GM19452 (cell line): Measurements from ENCODE around the gene YY1.
"Not testable (repeated sequence)": the region's sequence is repeated elsewhere in the genome, so short reads cannot be mapped to it uniquely, and the experiment has no call there.

Experiments used
- ATAC-seq: cut with Tn5 transposase; IDR thresholded peaks from one replicate; pipeline ENCODE4 v1.9.1; 2021; ENCODE audit not compliant: unreplicated experiment

YY1 gene

DNA sequence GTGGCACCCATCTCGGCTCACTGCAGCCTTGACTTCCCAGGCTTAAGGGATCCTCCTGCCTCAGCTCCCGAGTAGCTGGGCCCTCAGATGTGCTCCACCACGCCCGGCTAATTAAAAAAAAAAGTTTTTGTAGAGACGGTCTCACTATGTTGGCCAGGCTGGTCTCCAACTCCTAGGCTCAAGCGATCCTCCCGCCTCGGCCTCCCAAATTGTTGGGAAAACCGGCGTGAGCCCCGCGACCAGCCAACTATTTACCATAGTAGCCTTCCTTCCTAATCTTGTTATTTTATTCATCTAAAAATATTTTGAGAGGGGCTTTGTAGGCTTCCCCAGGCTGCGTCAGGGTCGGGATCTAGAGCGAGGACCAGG, 25.4 kb upstream of the YY1 start:
- ATAC-seq: no peak

DNA sequence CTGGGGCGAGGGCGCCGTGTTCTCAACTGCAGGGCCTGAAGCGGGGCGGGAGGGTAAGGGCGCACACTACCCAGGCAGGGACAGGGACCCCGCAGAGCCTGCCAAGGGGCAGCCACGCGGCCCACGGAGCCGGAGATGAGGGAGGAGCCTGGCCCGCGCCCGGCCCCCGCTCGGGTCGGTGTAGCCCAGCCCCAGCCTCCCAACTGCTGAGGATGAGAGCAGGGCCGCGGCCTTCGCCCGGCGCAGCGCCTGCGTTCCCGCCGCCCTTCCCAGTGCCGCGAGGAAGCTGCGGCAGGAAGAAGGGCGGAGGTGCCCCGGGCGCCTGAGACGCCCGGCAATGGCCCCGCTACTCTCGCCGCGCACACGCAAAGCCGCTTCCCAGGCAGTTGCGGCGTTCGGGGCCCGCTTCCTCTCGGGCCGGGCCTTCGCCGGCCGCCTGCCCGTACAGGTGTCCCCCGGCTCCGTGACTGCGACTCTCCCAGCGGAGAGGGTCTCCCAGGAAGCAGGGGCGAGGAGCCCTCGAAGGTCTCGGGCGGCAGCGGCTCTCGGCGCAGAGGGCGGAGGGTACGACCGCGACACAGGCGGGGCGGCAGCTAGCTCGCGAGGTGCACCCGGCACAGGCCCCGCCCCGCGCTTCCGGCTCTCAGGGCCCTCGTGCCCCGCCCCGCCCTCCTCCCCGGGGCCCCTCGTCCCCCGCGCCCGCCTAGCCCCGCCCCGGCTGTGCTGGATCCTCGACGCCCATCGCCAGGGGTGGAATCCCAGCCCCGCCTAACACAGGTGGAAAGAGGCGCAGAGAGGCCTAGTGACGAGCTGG, 24.8 kb upstream of the YY1 start:
- peak; percentile 92 for ATAC-seq

DNA sequence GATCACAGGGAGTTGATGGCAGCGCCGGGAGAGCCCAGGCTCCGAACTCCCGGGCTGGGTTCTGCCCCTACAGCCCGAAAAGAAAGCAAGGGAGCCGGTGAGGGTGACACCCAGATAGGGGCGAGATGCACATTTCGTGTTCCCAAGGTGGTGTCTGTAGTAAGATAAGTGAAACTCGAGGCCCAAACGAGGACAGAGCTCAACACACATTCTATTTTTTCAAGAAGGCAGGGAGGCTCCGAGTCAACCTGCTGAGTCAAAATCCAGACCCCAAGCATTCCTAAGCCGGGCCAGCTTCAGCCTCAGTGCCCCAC, 24.2 kb upstream of the YY1 start:
- no peak for ATAC-seq

DNA sequence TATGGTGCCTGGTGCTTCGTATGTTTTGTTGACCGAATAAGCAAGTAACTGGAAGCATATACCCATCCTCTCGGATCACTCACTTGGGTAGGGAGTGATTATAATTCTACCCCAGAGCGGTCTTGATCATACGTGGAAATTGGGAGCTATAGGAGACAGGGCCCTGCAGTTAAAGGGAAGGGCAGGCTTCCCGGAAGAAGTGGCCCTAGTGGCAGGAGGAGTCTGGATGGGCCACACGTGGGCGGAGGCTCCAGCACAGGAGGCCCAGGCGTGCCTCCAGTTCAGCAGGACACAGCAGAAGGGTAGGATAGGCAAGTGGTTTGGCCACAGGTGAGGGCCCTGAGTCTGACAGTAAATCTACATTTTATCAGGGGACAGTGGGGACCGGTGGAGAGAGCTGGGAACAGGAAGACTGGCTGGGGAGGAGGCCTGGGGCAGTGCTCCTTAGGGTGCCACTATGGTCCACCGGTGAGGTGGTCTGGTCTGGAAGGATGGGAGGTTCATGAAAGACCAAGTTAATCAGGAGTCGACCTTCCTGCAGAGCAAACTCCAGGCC, 23.5 kb upstream of the YY1 start:
- ATAC-seq: no peak

DNA sequence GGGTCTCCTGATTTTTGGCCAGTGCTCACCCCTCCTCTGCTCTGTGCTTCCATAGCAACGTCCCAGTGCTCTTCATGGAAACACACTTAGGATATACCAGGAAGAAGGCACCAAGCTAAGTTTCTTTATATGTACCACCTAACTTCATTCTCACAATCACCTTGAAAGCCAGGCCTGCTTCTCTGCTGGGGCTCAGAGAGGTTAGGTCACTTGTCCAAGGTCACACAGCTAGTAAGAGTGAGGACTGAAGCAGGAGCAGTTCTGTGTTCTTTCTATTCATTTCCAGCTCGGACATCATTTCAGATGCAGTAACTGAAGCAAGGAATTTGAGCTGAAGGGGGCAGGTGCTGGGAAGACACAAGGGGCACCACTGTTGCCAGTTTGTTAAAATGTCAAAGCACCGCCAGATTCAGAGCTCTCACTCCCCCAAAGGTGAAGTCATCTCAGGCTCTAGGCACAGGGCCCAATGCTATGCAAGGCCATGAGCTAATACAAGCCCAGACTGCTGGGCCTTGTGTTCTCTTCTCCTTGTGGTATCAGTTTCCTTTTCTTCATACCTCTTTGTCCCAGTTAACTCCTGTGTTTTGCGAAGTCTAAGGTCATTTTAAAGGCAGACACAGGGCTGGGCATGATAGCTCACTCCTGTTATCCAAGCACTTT, 19.7 kb upstream of the YY1 start:
- ATAC-seq: no peak

DNA sequence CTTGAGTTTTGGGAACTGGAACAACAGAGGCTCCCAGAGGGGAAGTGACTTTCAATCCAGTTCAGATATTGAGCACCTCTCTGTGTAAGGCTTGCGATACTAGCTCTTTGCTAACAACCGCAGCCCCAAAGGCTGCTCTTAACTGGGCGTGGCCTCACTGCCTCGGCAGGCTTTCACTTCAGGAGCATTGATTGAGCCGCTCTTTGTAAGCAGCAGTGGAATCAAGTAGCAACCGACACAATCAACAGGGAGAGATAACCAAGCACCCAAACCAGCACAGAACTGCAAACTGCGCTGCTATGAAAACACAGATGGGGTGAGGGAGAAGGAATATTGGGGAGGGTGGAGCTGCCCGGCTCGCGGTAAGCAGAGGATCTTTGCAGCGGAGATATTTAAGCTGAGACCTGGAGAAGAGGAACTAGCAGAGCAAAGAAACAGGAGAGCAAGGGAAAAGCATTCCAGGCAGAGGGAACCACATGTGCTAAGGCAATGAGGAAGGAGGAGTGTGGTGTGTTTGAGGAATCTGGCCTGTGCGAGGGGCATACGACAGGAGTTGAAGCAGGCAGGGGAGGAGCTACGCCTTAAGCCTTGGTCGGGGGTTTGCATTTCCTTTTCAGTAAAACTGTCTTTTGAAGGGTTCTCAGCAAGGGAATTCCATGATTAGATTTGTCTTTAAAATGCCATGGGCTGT, 17.3 kb upstream of the YY1 start:
- peak; percentile 96 for ATAC-seq

DNA sequence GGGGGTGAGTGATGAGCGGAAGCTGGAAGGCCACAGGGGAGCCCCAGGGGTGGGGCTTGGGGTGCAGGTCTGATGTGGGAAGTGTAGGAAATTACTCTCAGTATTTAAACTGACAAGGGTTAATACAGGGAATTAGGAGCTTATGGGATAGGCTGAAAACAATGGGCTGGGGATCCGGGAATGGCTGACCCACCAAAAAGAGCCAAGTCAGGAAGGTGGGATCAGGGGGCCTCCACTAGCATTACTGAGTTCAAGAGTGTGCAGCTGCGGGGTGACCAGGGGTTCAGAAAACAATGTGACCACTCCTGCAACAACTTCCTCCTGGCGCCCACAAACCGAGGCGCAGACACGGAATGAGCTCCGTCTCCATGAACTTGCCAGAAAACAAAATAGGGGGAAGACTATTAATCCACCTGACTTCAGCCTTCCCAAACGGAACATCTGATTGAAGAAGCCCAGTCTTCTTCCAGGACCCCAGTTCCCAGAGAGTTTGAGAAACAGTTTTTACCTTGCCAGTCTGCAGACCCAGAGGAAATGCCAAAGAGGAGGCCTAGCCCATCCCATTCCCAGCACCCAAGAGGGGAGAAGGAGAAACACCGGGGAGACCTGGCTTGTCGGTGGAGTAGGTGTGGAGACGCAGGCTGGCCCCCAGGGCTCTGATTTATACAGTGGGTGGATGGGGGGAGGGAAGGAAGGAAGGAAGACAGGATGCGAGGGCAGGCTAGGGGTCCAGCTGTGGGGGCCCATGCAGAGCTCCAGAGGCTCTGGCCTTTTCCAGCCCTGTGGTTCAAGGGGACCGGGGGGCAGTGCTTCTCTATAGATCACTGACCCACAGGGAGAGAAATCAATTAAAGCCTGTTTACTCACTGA, 16.5 kb upstream of the YY1 start:
- peak; percentile 23 for ATAC-seq

DNA sequence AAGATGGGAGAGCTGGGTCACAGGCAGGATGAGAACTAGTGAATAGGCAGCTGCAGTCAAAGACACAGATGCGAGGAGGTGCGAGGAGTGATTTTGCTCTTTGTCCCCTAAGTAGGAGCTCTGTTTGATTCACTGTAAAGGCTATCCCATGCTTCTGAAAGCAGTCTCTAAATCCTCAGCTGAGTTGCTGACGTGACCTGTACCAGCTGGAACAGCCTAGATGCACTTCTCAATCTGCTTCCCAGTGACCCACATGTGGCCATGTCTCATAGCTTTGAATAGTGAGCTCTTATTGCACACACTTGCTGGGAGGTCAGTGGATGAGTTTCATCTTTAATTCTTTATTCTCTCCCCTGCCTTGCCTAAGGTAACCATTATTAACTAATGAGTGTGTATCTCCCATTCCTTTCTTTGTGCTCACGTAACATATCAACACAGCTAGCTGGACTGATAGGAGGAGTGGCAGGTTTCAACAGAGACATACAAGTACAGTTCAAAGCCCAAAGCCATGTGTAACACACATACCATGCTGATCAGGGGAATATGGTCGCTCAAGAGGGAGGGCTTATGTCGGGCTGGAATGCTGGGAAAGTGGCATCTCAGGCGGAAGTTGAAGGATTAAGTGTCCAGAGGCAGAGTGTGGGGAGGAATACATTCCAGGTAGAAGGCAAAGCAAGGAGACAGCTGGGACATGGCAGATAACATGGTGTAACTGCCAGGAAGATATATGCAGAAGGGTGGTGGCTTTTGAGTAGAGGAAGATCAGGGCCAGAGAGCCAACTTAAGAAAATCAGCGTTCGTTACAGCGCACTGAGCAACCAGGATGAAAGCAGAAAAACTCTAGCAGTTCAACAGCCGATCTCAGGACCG, 15.4 kb upstream of the YY1 start:
- ATAC-seq: no peak

DNA sequence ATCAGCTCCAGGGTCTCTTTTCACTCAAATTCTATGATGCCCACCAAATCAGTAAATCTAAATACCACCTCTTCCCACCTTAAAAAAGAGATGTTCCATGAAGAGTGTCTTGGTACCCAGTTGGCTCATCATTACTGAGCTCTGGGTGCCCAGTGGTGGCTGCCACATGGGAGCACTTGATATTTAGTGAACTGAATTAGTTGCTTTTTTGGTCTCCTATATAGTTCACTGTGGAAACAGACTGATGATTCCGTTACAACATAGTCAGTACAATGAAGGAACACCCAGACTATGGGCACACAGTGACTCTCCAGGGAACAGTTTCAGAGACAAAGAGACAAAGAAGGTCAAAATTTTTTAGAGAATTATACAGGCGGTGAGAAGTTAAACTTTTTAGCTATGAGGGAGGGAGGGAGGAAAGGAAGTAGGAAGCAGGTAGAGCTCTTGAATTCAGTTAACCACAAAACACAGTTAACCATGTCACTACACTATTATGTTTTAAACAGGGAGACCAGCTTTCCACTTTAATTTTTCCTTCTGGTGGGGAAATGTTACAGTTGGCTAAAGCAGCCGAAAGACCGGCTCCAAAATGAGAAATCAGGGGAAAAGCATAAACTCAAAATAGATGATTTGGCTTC, 14.6 kb upstream of the YY1 start:
- no peak for ATAC-seq

DNA sequence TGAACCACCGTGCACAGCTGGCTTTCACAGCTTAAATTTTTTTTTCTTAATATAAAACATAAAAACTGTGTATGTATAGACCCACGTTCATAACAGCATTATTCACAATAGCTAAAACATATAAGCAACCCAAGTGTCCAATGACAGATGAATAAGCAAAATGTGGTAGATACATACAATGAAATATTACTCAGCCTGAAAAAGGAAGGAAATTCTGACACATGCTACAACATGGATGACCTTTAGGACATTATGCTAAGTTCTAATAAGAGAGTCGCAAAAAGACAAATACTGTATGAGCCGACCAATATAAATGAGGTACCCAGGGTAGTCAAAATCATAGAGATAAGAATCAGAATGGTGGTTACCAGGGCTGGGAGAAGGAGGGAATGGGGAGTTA, 13.8 kb upstream of the YY1 start:
- no peak for ATAC-seq

DNA sequence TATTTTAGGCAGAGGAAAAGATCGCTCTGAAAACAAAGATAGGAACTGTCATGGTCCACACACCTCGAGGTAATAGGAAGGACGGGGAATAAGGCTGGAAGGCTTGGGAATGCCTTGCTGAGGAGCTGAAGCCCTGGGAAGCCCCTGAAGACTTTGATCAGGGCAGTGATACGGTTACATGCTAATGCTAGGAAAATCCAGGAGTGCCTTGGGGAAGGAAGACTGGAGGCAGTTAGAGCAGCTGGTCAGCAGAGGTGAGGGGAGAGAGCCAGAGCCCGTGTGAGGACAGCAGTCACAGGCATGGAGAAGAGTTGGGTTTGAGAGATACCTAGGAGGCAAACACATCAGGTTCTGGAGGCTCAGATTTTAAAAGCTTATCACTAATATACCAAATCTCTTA, 8.6 kb upstream of the YY1 start:
- ATAC-seq: no peak

DNA sequence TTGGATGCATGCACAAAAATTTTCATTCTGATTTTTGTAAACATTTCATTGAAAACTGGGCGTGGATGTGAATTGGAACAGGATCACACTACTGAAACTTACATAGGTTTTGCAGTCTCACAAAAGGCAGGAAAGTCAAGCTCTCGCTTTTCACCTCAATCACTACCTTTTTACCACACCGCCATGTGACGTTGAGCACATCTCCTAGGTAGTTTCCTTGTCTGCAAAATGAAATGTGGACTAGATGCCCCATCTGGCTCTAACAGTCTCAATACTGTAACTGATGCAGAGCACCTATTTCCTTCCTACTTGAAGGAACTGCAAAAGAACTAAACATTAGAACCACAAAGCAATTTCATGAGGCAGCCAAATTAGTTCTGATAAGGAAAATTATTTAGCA, 4.4 kb upstream of the YY1 start:
- ATAC-seq: no peak

DNA sequence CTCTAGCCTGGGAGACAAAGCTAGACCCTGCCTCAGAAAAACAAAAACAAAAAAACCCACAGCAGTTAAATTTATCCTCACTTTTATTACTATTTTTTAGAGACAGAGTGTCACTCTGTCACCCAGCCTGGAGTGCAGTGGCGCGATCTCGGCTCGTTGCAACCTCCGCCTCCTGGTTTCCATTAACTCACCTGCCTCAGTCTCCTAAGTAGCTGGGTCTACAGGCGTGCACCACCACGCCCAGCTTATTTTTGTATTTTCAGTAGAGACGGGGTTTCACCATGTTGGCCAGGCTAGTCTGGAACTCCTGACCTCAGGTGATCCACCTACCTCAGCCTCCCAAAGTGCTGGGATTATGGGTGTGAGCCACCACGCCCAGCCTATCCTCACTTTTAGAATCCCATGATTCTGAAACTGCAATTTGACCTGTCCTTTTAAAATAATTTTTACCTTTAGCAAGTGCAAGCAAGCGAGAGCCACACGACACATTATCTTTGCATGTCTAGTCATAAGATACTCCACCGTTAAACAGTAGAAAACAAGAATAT, 2.6 kb upstream of the YY1 start:
- ATAC-seq: not testable (repeated sequence)

DNA sequence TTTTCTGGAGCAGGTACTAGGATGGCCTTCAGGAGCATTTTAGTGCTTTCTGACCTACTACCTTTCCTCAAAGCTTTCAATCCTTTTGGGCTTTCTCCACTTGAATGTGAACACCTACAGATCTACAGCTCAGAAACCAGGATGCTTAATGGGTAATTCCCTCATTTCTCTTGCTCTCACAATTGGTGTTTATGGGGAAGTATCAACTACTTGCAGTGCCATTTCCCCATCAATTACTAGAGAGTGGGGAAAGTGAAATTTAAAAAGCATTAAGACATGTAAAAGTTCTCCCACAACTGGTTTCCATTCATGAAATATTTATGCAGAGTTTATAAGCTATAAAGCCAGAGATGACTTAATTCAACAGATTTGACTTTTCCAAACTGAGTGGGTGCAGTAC, 2.1 kb upstream of the YY1 start:
- no peak for ATAC-seq

DNA sequence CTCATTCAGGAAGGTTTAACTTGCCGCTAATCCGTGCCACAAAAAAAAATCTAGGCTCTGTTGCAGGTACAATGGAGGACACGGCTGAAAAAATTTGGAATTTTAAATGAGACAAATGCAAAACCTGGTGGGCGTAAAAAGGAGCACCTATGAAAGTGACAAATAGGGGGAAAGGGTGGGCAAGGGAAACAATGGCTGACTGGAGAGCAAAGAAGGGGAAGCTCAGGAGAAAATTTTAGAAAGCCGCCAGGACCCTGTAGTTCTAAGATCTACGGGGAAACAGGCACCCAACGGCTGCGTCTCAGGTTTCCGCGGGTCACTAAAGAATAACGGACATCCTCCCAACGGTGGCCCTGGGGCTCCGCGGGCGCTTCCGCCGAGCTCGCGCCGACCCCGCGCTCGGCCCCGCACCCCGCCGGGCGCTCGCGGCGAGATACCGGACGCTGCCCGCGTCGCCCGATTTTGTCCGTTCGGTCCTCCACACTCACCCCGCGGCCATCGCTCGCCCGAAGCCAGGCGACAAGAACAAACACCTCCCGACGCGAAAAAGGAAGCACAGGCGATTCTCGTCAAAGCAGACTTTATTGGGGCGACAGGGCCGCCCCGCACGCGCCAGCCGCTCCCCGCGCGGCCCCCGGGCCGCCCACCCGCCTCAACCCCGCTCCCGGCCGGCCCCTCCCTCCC, 1.1 kb upstream of the YY1 start:
- peak; percentile 18 for ATAC-seq

DNA sequence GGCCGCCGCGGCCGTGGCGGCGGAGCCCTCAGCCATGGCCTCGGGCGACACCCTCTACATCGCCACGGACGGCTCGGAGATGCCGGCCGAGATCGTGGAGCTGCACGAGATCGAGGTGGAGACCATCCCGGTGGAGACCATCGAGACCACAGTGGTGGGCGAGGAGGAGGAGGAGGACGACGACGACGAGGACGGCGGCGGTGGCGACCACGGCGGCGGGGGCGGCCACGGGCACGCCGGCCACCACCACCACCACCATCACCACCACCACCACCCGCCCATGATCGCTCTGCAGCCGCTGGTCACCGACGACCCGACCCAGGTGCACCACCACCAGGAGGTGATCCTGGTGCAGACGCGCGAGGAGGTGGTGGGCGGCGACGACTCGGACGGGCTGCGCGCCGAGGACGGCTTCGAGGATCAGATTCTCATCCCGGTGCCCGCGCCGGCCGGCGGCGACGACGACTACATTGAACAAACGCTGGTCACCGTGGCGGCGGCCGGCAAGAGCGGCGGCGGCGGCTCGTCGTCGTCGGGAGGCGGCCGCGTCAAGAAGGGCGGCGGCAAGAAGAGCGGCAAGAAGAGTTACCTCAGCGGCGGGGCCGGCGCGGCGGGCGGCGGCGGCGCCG, 381 bp downstream of the YY1 start:
- no peak for ATAC-seq

DNA sequence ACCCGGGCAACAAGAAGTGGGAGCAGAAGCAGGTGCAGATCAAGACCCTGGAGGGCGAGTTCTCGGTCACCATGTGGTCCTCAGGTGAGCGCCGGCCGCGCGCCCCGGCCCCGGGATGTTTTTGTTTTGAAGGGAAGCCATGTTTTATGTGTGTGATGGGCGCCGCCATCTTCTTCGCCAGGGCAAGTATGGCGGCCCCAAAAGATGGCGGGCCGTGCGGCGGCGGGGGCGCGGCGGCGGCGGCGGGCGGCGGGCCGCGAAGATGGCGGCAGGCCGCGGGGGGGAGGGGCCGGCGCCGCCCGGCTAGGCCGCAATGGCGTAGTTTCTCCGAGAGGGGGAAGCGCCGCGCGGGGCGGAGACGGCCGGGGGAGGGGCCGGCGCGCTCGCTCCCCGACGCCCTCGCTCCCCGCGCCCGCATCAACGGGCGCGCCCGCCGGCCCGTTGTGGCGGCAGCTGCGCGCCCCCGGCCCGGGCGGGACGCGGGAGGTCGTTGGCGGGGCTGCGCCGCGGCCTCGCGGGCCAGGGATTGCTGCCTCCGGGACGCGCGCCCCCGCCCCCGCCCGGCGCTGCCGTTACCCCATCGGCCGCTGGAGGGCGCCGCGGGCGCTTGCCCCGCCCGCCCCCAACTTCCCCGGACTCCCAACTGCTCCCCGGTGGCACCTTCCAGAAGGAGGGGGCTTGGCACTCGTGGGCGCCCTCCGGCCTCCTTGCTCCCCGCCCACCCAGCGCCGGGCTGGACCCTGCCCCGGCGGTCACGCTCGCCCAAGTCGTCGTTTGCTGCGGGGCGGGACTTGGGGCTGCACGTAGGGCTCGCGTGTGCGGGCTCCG, 1.1 kb downstream of the YY1 start:
- ATAC-seq: peak; percentile 38

DNA sequence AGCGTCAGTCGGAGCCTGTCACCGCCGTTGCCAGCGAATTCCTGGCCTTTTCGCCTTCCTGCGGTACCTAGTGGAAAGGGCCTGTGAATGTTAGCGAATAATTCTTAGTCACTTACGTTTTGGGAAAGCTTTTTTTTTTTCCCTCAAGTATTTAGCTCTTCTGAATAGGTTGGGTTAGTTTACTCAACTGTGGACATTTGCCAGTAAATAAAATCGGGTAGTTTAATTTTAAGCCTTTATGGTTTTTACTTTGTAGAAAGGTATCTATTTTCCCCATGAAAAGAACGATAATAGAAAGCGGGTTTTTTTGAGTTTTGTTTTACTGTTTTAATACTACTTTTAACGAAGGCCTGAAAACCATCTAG, 1.7 kb downstream of the YY1 start:
- ATAC-seq: no peak
